RWPE1 (cell line): ENCODE measurements around the gene FAM47B.
A peak's percentile ranks its signal among the peaks of the same experiment; 100 is the strongest.

Experiments
- CTCF ChIA-PET: fragments of 350-600 bp; sonication (Branson Sonifier 250); formaldehyde crosslinking; extraction: SDS; loops from one replicate; lab custom pipeline; 2021; lab: Yijun Ruan, JAX
- POLR2A ChIA-PET: fragments of 400-600 bp; formaldehyde crosslinking; extraction: SDS; loops from one replicate; lab custom pipeline; 2020; ENCODE audit warnings: antibody characterized with exemption; ENCODE audit not compliant: low non-redundant PET; lab: Yijun Ruan, JAX
- DNase-seq: peaks from one replicate; pipeline ENCODE4 v3.0.0; 2012; ENCODE audit warnings: low spot score
- H3K27ac ChIP-seq: fragments of 450-650 bp; 2 replicates; pipeline ENCODE4 v1.5.1; 2017
- CTCF ChIP-seq: fragments of 450-650 bp; conservative IDR thresholded peaks from 2 replicates; pipeline ENCODE4 v1.5.1; 2017; ENCODE audit warnings: low read depth, mild to moderate bottlenecking

FAM47B gene

GRCh38 chrX:34915463-34916225 is 27.0 kb upstream of the FAM47B start:
- ChIA-PET POLR2A (no interaction called here), CTCF (no interaction called here)
- DNase-seq: peak; percentile 12
- no peak for TF ChIP-seq CTCF
- H3K27ac ChIP-seq: no peak overlapping the region

GRCh38 chrX:34917146-34917545 is 25.4 kb upstream of the FAM47B start:
- POLR2A ChIA-PET: no interaction called here
- no peak overlapping the region for H3K27ac ChIP-seq
- no peak for DNase-seq
- TF ChIP-seq CTCF: no peak
- CTCF ChIA-PET: no interaction called here

GRCh38 chrX:34918091-34918736 is 24.4 kb upstream of the FAM47B start:
- POLR2A ChIA-PET: no interaction called here
- CTCF ChIA-PET: no interaction called here

GRCh38 chrX:34918856-34919255 is 23.7 kb upstream of the FAM47B start:
- no peak for TF ChIP-seq CTCF
- DNase-seq: peak; percentile 10
- H3K27ac ChIP-seq: no peak overlapping the region
- ChIA-PET POLR2A (no interaction called here), CTCF (no interaction called here)

More at GRCh38 chrX:34918091-34918736, 24.4 kb upstream of the FAM47B start:
- DNase-seq: peak; percentile 17
- no peak overlapping the region for H3K27ac ChIP-seq
- no peak for TF ChIP-seq CTCF

GRCh38 chrX:34927866-34928265 is 14.7 kb upstream of the FAM47B start:
- ChIA-PET POLR2A (no interaction called here), CTCF (no interaction called here)
- no peak for TF ChIP-seq CTCF
- no peak overlapping the region for H3K27ac ChIP-seq
- no peak for DNase-seq

- DNase-seq: no peak
- POLR2A ChIA-PET: no interaction called here
Observed at GRCh38 chrX:34943235-34943634, 639 bp downstream of the FAM47B start.

More at GRCh38 chrX:34943235-34943634, 639 bp downstream of the FAM47B start:
- no peak for TF ChIP-seq CTCF
- CTCF ChIA-PET: no interaction called here
- no peak overlapping the region for H3K27ac ChIP-seq
